Muscle layer of colon (tissue), 2 donors: ENCODE measurements around the gene ASAP2.
A peak's percentile ranks its signal among the peaks of the same experiment; 100 is the strongest.

Experiments
- H3K27ac ChIP-seq: one replicate; pipeline ENCODE4 v1.7.0; 2013; ENCODE audit warnings: low read depth, mild to moderate bottlenecking, low read length, moderate library complexity
- H3K27me3 ChIP-seq, 2 donors: one replicate each; pipeline ENCODE4 v1.7.0; 2013; ENCODE audit warnings: low read length in 2 of 2, mild to moderate bottlenecking in 2 of 2; ENCODE audit not compliant: insufficient read depth in 2 of 2, control insufficient read depth in 1 of 2
- H3K36me3 ChIP-seq: one replicate; pipeline ENCODE4 v1.7.0; 2013; ENCODE audit warnings: mild to moderate bottlenecking, low read length; ENCODE audit not compliant: insufficient read depth
- H3K4me1 ChIP-seq: one replicate; pipeline ENCODE4 v1.7.0; 2013; ENCODE audit warnings: mild to moderate bottlenecking, low read length; ENCODE audit not compliant: insufficient read depth
- H3K4me3 ChIP-seq, 2 donors: one replicate each; pipeline ENCODE4 v1.7.0; 2013; ENCODE audit warnings: low read length in 2 of 2, low read depth in 1 of 2, mild to moderate bottlenecking in 1 of 2, moderate library complexity in 1 of 2
- H3K9ac ChIP-seq: one replicate; pipeline ENCODE4 v1.7.0; 2013; ENCODE audit warnings: low read length
- H3K9me3 ChIP-seq: one replicate; pipeline ENCODE4 v1.7.0; 2013; ENCODE audit warnings: mild to moderate bottlenecking, low read length
- donor health status: abdominal sarcoma.
- donor health status: Adenocarcinoma of cecum.

ASAP2 gene

GRCh38 chr2:9204939-9205338 is 1.7 kb upstream of the ASAP2 start:
- no peak overlapping the region for H3K9ac ChIP-seq
- H3K4me3 ChIP-seq = no peak overlapping the region
- no peaks in the 10 kb centered on the region for H3K27me3 ChIP-seq
- no peak overlapping the region for H3K27ac ChIP-seq
- H3K9me3 ChIP-seq = no peaks in the 10 kb centered on the region
- H3K4me1 ChIP-seq = peaks cover 22% of the 10 kb centered on the region
- H3K36me3 ChIP-seq = no peaks in the 10 kb centered on the region

GRCh38 chr2:9205486-9205885 is 1.1 kb upstream of the ASAP2 start:
- H3K4me1 ChIP-seq = peaks cover 22% of the 10 kb centered on the region
- H3K9ac ChIP-seq = peak overlapping the region; percentile 39
- H3K36me3 ChIP-seq = no peaks in the 10 kb centered on the region
- no peaks in the 10 kb centered on the region for H3K27me3 ChIP-seq
- no peaks in the 10 kb centered on the region for H3K9me3 ChIP-seq
- H3K27ac ChIP-seq = peak overlapping the region; percentile 40
- H3K4me3 ChIP-seq = peak overlapping the region in 1 of 2 donors; percentile 65

- no peaks in the 10 kb centered on the region for H3K36me3 ChIP-seq
- peak overlapping the region; percentile 85 for H3K27ac ChIP-seq
- H3K9ac ChIP-seq = peak overlapping the region; percentile 31
- H3K9me3 ChIP-seq = no peaks in the 10 kb centered on the region
- H3K4me1 ChIP-seq = peaks cover 29% of the 10 kb centered on the region
- peak overlapping the region; percentile 86 to 91 for H3K4me3 ChIP-seq
- H3K27me3 ChIP-seq = no peaks in the 10 kb centered on the region
Measured at GRCh38 chr2:9206991-9207640, 504 bp downstream of the ASAP2 start.

DNA sequence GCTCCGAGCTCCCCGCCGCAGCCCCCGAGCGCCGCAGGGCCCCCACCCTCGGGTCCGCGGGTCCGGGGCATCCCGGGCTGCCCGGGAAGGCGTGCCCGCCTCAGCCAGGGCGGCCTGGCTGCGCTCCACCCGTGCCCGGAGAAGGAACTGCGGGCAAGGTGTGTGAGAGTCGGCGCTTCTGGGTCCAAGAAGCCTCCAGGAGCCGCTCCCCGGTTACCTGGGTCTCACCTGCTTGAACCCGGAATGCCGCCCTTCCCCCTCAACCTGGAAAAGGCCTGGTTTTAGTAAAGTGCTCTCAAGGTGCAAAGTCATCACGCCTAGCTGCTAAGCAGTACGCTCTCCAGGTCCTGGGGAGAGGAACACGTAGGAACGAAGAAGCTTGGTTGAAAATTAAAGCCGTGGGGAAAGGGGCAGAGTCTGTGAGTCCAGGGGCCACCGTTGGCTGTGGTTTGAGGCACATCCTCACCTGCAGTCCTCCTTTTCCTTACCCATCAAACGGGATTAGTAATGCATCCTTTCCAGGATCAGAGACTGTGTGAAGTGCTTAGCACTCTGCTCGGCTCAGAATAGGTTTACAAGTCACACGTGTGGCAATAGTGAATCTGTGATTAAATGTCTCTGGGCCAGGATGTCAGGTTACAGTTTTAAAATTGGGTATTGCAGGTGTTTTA is 1.2 kb downstream of the ASAP2 start:
- Histone ChIP-seq H3K9ac (peak overlapping the region; percentile 31), H3K4me3 (peak overlapping the region; percentile 86 to 91), H3K27ac (peak overlapping the region; percentile 85), H3K36me3 (no peaks in the 10 kb centered on the region), H3K4me1 (peaks cover 36% of the 10 kb centered on the region), H3K9me3 (no peaks in the 10 kb centered on the region), H3K27me3 (no peaks in the 10 kb centered on the region)

DNA sequence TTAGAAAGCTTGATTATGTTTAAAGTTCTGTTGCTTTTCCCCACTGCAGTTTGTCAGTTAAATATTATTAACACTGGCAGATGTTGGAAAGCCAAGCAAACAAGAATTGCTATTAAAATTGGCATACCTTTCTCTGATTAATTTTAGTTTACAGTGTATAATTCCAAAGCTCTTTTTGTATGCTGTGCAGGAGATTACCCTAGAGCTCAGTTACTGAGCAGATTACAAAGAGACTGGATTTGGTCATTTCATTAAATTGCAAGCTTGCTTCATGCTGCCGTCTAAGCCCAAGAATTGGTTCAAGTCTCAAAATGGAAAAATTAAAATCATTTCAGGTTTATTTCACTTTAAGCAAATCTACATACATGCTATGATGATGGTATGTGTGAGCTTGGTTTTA is 2.3 kb downstream of the ASAP2 start:
- Histone ChIP-seq H3K36me3 (no peaks in the 10 kb centered on the region), H3K27ac (peak overlapping the region; percentile 4), H3K9me3 (no peaks in the 10 kb centered on the region), H3K4me3 (peak overlapping the region in 1 of 2 donors; percentile 47), H3K27me3 (no peaks in the 10 kb centered on the region), H3K4me1 (peaks cover 47% of the 10 kb centered on the region), H3K9ac (peak overlapping the region; percentile 59)

DNA sequence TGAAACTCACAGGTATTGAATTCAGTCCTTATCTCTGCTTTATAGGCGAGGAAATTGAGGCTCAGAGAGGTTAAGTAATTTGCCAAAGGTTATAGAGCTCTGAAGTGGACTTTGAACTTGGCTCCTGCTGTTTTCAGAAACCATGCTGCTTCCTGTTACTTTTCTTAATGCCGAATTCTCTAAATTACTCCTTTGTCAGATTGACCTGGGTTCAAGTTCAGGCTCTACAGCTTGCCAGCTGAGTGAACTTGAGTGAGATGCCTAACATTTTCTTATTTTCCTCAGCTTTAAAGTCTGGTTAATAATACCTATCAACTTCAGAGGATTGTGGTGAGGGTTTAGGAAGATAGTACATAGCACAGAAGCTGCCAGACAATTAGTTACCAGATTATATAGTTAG is 3.4 kb downstream of the ASAP2 start:
- H3K27ac ChIP-seq = peak overlapping the region; percentile 1

DNA sequence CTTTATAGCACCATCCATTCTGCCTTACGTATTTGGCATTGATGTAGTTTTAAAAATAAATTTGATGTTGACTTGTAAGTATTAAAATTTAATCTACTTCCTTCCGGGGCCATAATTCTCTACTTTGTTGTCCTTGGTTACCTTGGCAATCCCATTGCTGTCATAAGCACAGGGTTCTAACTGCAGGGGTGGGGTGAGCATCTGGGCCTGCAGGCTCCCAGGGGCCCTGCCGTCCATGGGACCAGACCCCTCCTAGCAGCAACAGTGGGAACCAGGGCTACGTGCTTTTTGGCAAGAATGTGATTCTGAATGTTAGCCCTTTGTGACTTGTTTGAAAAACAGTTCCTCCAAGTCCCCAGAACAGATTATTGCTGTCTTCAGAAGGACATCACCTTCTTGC is 4.9 kb downstream of the ASAP2 start:
- Histone ChIP-seq H3K36me3 (no peaks in the 10 kb centered on the region), H3K27ac (peak overlapping the region; percentile 38), H3K4me1 (peaks cover 47% of the 10 kb centered on the region), H3K4me3 (no peak overlapping the region), H3K9me3 (no peaks in the 10 kb centered on the region), H3K9ac (no peak overlapping the region), H3K27me3 (no peaks in the 10 kb centered on the region)

More for the DNA sequence above, 3.4 kb downstream of the ASAP2 start:
- no peak overlapping the region for H3K9ac ChIP-seq
- no peak overlapping the region for H3K4me3 ChIP-seq
- no peaks in the 10 kb centered on the region for H3K9me3 ChIP-seq
- peaks cover 54% of the 10 kb centered on the region for H3K4me1 ChIP-seq
- H3K36me3 ChIP-seq = no peaks in the 10 kb centered on the region
- H3K27me3 ChIP-seq = no peaks in the 10 kb centered on the region

DNA sequence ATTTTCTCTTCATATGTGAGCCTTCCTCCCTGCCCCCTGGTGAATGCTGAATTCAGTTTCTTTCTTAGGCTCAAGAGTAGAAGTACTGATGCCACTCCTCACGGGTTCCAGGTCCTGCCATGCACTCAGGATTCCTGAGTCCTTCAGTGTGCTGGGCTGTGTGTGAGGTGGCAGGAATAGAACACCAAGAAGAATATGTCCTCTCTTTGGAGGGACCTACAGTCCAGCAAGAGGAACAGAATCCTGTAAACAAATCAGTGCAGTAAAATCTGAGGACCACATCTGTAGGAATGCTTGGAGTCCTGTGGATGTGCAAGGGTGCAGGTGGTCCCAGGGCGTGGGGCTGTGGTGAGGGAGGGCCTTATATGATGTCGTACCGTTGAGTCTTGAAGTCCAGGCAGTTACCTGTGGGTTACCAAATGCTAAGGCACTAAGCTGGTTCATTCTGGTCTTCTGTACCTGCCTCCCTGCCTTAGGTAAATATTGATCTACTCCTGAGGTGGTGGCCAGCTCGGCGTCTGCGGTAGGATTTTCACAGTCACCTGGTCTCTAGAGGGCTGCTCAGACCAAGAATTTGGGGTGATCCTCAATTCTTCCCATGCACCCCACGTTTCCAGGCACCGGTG is 5.5 kb downstream of the ASAP2 start:
- H3K27me3 ChIP-seq = no peaks in the 10 kb centered on the region
- H3K27ac ChIP-seq = peak overlapping the region; percentile 38
- H3K4me3 ChIP-seq = no peak overlapping the region
- no peaks in the 10 kb centered on the region for H3K36me3 ChIP-seq
- no peaks in the 10 kb centered on the region for H3K9me3 ChIP-seq
- peaks cover 50% of the 10 kb centered on the region for H3K4me1 ChIP-seq
- H3K9ac ChIP-seq = no peak overlapping the region

DNA sequence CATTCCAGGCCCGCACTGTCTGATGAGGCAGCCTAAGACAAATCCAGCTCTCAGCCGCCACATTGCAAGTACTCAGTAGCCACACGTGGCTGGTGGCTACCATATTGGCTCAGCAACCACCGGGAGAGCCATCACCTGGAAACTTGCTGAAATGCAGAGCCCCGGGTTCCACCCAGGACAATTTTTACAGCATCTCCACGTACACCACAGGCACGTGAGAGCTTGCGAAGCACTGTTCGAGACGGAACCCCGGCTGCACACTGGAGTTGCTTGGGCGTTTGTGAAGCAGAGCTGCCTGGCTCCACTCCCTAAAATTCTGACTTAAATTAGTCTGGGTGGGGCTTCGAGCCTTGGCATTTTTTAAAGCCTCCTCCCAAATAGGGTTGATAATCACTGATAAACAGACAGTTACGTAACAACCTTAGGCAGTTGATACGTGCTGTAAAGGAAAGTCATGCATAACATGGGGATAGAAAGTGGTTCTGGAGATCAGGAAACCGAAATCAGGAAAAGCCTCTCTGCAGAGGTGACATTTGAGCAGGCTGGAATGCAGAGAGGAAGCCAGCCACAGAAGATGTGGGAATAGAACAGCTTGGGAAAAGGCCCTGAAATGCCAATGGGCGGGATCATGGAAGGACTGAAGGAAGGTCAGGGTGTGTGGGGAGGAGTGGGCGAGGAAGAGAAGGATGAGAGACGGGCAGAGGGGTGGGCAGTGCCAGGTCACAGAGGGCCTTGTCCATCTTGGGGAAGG is 6.2 kb downstream of the ASAP2 start:
- H3K4me1 ChIP-seq = peaks cover 51% of the 10 kb centered on the region
- H3K4me3 ChIP-seq = no peak overlapping the region
- no peak overlapping the region for H3K9ac ChIP-seq
- no peaks in the 10 kb centered on the region for H3K9me3 ChIP-seq
- no peaks in the 10 kb centered on the region for H3K27me3 ChIP-seq
- peak overlapping the region; percentile 41 for H3K27ac ChIP-seq
- H3K36me3 ChIP-seq = no peaks in the 10 kb centered on the region

DNA sequence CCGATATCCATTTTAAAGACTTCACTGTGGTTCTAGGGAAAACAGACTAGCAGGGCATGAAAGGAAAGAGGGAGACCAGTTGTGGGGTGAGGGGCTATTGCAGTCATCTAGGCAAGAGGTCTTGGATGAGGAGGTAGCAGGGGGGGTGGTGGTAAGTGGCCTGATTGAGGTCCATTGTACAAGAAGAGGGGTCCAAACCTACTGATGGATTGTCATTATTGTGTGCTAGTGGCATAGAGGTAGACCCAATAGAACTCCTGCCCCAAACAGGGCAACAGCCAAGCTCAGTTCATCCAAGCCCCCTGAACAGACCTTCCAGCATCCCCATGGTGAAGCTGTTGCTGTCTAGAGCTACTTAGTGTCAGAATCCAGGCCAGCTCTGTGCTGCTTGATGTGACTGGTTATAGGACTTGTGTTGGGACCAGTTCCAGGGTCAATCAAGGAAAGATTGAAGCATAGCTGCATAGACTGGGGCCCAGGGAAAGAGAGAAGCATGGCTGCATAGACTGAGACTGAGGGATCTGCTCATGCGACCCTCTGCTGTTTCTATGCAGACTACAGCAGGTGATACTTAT is 7.0 kb downstream of the ASAP2 start:
- Histone ChIP-seq H3K9ac (no peak overlapping the region), H3K27me3 (no peaks in the 10 kb centered on the region), H3K4me1 (peaks cover 49% of the 10 kb centered on the region), H3K4me3 (no peak overlapping the region), H3K27ac (no peak overlapping the region), H3K9me3 (no peaks in the 10 kb centered on the region), H3K36me3 (no peaks in the 10 kb centered on the region)

DNA sequence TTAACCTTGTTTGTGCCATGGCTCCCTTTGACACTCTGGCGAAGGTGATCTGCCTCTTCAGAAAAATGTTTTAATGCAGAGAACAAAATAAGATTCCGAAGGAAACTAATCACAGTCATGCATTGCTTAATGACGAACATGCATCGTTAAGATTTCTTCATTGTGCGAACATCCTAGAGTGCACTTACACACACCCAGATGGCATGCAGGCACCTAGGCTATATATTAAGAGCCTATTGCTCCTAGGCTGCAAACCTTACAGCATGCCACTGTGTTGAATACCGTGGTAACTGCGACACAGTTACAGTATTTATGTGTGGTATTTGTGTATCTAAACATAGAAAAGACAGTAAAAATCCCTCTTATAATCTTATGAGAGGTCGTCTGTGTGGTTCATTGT is 8.3 kb downstream of the ASAP2 start:
- H3K4me1 ChIP-seq = peaks cover 46% of the 10 kb centered on the region

More for the DNA sequence above, 8.3 kb downstream of the ASAP2 start:
- Histone ChIP-seq H3K4me3 (no peak overlapping the region), H3K36me3 (no peaks in the 10 kb centered on the region), H3K9ac (no peak overlapping the region), H3K9me3 (no peaks in the 10 kb centered on the region), H3K27me3 (no peaks in the 10 kb centered on the region), H3K27ac (no peak overlapping the region)
